ENCODE measurements around the gene EXOSC5.
"Not testable (repeated sequence)": the region's sequence is repeated elsewhere in the genome, so short reads cannot be mapped to it uniquely, and the experiment has no call there.

- TF ChIP-seq, protein P1, sequence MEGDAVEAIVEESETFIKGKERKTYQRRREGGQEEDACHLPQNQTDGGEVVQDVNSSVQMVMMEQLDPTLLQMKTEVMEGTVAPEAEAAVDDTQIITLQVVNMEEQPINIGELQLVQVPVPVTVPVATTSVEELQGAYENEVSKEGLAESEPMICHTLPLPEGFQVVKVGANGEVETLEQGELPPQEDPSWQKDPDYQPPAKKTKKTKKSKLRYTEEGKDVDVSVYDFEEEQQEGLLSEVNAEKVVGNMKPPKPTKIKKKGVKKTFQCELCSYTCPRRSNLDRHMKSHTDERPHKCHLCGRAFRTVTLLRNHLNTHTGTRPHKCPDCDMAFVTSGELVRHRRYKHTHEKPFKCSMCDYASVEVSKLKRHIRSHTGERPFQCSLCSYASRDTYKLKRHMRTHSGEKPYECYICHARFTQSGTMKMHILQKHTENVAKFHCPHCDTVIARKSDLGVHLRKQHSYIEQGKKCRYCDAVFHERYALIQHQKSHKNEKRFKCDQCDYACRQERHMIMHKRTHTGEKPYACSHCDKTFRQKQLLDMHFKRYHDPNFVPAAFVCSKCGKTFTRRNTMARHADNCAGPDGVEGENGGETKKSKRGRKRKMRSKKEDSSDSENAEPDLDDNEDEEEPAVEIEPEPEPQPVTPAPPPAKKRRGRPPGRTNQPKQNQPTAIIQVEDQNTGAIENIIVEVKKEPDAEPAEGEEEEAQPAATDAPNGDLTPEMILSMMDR (IDR thresholded peaks at IDR 0.05; ENCODE audit: borderline replicate concordance, extremely low read depth, low read length, poor library complexity, severe bottlenecking): not testable (repeated sequence)
- TF ChIP-seq EZH2 (IDR thresholded peaks at IDR 0.05; ENCODE audit: borderline replicate concordance, low read depth, low read length, severe bottlenecking): not testable (repeated sequence)
These were observed 26.0 kb downstream of the EXOSC5 start for GRCh38 chr19:41371119-41371518.
